Neural cell (in vitro differentiated cells): ENCODE data around the gene NINL. TPM values are rescaled to one million over a fixed set of nuclear protein-coding genes. Genes with fewer than 3 reads are reported as not detected.

ENCODE experiments used
- H2AFZ ChIP-seq: fragments of 200-600, 300-800 bp; sonication (generic), shearing (Covaris generic); 2 replicates; pipeline ENCODE4 v1.6.0; 2014; ENCODE audit warnings: low read depth, mild to moderate bottlenecking, antibody characterized with exemption, low read length, moderate library complexity
- H3F3A ChIP-seq: fragments of 200-600 bp; shearing (Covaris generic); 2 replicates; pipeline ENCODE4 v1.6.1; 2016; ENCODE audit warnings: mild to moderate bottlenecking, moderate library complexity, mixed read lengths, antibody characterized with exemption, low read length; ENCODE audit not compliant: insufficient read depth, poor library complexity, severe bottlenecking
- H3K27ac ChIP-seq: fragments of 200-600, 300-800 bp; sonication (generic), shearing (Covaris generic); 2 replicates; pipeline ENCODE4 v1.5.1; 2014; ENCODE audit warnings: mild to moderate bottlenecking, low read length, moderate library complexity
- H3K27me3 ChIP-seq: fragments of 300-800, 200-600 bp; sonication (generic), shearing (Covaris generic); 2 replicates; pipeline ENCODE4 v1.6.0; 2014; ENCODE audit warnings: mild to moderate bottlenecking, low read depth, low read length, moderate library complexity; ENCODE audit not compliant: insufficient read depth
- H3K36me3 ChIP-seq: fragments of 300-800, 200-600 bp; sonication (generic), shearing (Covaris generic); 2 replicates; pipeline ENCODE4 v1.5.1; 2014; ENCODE audit warnings: mild to moderate bottlenecking, antibody characterized with exemption, low read length, moderate library complexity; ENCODE audit not compliant: insufficient read depth
- H3K4me2 ChIP-seq: fragments of 300-800, 200-600 bp; sonication (generic), shearing (Covaris generic); 2 replicates; pipeline ENCODE4 v1.6.0; 2014; ENCODE audit warnings: mild to moderate bottlenecking, low read length
- H3K4me3 ChIP-seq: fragments of 300-800, 200-600 bp; sonication (generic), shearing (Covaris generic); 2 replicates; pipeline ENCODE4 v1.5.1; 2014; ENCODE audit warnings: mild to moderate bottlenecking, low read length, moderate library complexity
- H3K79me2 ChIP-seq: fragments of 200-600 bp; shearing (Covaris generic); replicated peaks from 2 replicates; pipeline ENCODE4 v1.6.0; 2014; ENCODE audit warnings: mild to moderate bottlenecking, low read length, moderate library complexity; ENCODE audit not compliant: insufficient read depth
- H3K9ac ChIP-seq: fragments of 300-800, 200-600 bp; sonication (generic), shearing (Covaris generic); 2 replicates; pipeline ENCODE4 v1.6.1; 2016; ENCODE audit warnings: mild to moderate bottlenecking, low read length, mixed read lengths
- H3K9me2 ChIP-seq: fragments of 200-600 bp; shearing (Covaris generic); 2 replicates; pipeline ENCODE4 v1.6.1; 2016; ENCODE audit warnings: mild to moderate bottlenecking, low read length, mixed read lengths; ENCODE audit not compliant: insufficient read depth
- H3K9me3 ChIP-seq: fragments of 200-600, 300-800 bp; sonication (generic), shearing (Covaris generic); 2 replicates; pipeline ENCODE4 v1.6.1; 2016; ENCODE audit warnings: mild to moderate bottlenecking, mixed run types, low read length, moderate library complexity, mixed read lengths
- H4K20me1 ChIP-seq: fragments of 200-600 bp; shearing (Covaris generic); 2 replicates; pipeline ENCODE4 v1.6.1; 2016; ENCODE audit warnings: mild to moderate bottlenecking, mixed run types; ENCODE audit not compliant: insufficient read depth
- CTCF ChIP-seq: fragments of 450-650 bp; IDR thresholded peaks from 2 replicates; pipeline ENCODE4 v1.5.1; 2014; ENCODE audit warnings: antibody characterized with exemption, mild to moderate bottlenecking, moderate library complexity; ENCODE audit not compliant: poor library complexity, severe bottlenecking
- EP300 ChIP-seq: fragments of 450-650 bp; conservative IDR thresholded peaks from 2 replicates; pipeline ENCODE4 v1.6.1; 2014; ENCODE audit warnings: antibody characterized with exemption, mild to moderate bottlenecking, moderate library complexity; ENCODE audit not compliant: poor library complexity, severe bottlenecking
- EZH2 ChIP-seq: fragments of 200-600, 300-800 bp; shearing (Covaris generic), sonication (generic); IDR thresholded peaks from 2 replicates; pipeline ENCODE4 v1.6.1; 2014; ENCODE audit warnings: antibody characterized with exemption, low read length, borderline replicate concordance, mild to moderate bottlenecking; ENCODE audit not compliant: insufficient read depth, poor library complexity, severe bottlenecking
- MXI1 ChIP-seq: fragments of 450-650 bp; conservative IDR thresholded peaks from 2 replicates; pipeline ENCODE4 v1.6.1; 2014; ENCODE audit warnings: antibody characterized with exemption, mild to moderate bottlenecking; ENCODE audit not compliant: poor library complexity, severe bottlenecking
- POLR2AphosphoS5 ChIP-seq: IDR thresholded peaks from 2 replicates; pipeline ENCODE4 v1.6.1; 2012
- RAD21 ChIP-seq: fragments of 450-650 bp; conservative IDR thresholded peaks from 2 replicates; pipeline ENCODE4 v1.6.1; 2014; ENCODE audit warnings: antibody characterized with exemption, mild to moderate bottlenecking, moderate library complexity
- REST ChIP-seq: IDR thresholded peaks from 2 replicates; pipeline ENCODE4 v1.6.1; 2012; ENCODE audit warnings: borderline replicate concordance
- SMC3 ChIP-seq: fragments of 450-650 bp; conservative IDR thresholded peaks from 2 replicates; pipeline ENCODE4 v1.6.1; 2014; ENCODE audit warnings: antibody characterized with exemption, mild to moderate bottlenecking, moderate library complexity; ENCODE audit not compliant: poor library complexity
- TAF1 ChIP-seq: IDR thresholded peaks from 2 replicates; pipeline ENCODE4 v1.6.1; 2012; ENCODE audit warnings: low read depth
- polyA plus RNA-seq: library from polyadenylated mRNA; depleted of rRNA; stranded (reverse); fragments of >200 nt; gene quantifications from 2 replicates; pipeline ENCODE4 v1.2.3, GENCODE V29; 2014

Gene NINL
- polyA plus RNA-seq, 1 donor from 2014 or later, result 49.6 TPM

GRCh38 chr20:25490656-25491445, 94.5 kb downstream of the NINL start:
- H4K20me1 ChIP-seq, result no peaks in the 10 kb centered on the region
- H3K4me2 ChIP-seq, result no peak overlapping the region
- TF ChIP-seq MXI1 (no peak), RAD21 (no peak), SMC3 (no peak), REST (no peak), CTCF (no peak), EP300 (no peak), TAF1 (no peak), POLR2AphosphoS5 (no peak), EZH2 (no peak)
- H3K79me2 ChIP-seq, result no peaks in the 10 kb centered on the region
- H2AFZ ChIP-seq, result no peak overlapping the region
- no peaks in the 10 kb centered on the region for H3K9me2 ChIP-seq
- no peaks in the 10 kb centered on the region for H3K27me3 ChIP-seq
- H3K4me3 ChIP-seq, result no peak overlapping the region
- no peaks in the 10 kb centered on the region for H3F3A ChIP-seq
- no peaks in the 10 kb centered on the region for H3K9me3 ChIP-seq
- H3K36me3 ChIP-seq, result no peaks in the 10 kb centered on the region
- H3K9ac ChIP-seq, result no peak overlapping the region
- no peak overlapping the region for H3K27ac ChIP-seq

- H3K79me2 ChIP-seq, result no peaks in the 10 kb centered on the region
- no peak overlapping the region for H2AFZ ChIP-seq
- H4K20me1 ChIP-seq, result no peaks in the 10 kb centered on the region
- no peak for TF ChIP-seq MXI1
- no peaks in the 10 kb centered on the region for H3F3A ChIP-seq
- H3K27ac ChIP-seq, result no peak overlapping the region
- no peaks in the 10 kb centered on the region for H3K9me3 ChIP-seq
- H3K9me2 ChIP-seq, result no peaks in the 10 kb centered on the region
- no peaks in the 10 kb centered on the region for H3K36me3 ChIP-seq
- no peak overlapping the region for H3K4me2 ChIP-seq
- H3K9ac ChIP-seq, result no peak overlapping the region
- H3K4me3 ChIP-seq, result no peak overlapping the region
- H3K27me3 ChIP-seq, result no peaks in the 10 kb centered on the region
These were observed 96.0 kb downstream of the NINL start for GRCh38 chr20:25489221-25489871.
